Measurements from ENCODE around the gene ADRA2C. TPM values are rescaled to one million over a fixed set of nuclear protein-coding genes. Genes with fewer than 3 reads are reported as not detected.

The ADRA2C gene
- total and polyA plus RNA-seq, 10 donors, result 9.4 to 42.1 (median 29.1) TPM

- H3K27ac ChIP-seq, result no peak overlapping the region
- H3K27me3 ChIP-seq (replicated peaks in 1 of 7), result peaks cover 0 to 60% (median 3%) of the 10 kb centered on the region in 7 donors
- 70 to 98% (median 88%) methylated on average over 5 to 8 of the region's 8 CpGs for WGBS, 5 donors
- peak; percentile 41 for DNase-seq
- H3K36me3 ChIP-seq, result no peaks in the 10 kb centered on the region
- no peaks in the 10 kb centered on the region for H3K9me3 ChIP-seq
- TF ChIP-seq POLR2AphosphoS5 (IDR thresholded peaks at IDR 0.05) (no peak), POLR2A (IDR thresholded peaks at IDR 0.05) (no peak), CTCF (IDR thresholded peaks at IDR 0.05 in 8 of 11, conservative IDR thresholded peaks at IDR 0.05 in 3 of 11) (no peak)
- no peak overlapping the region for H3K4me3 ChIP-seq
- intact Hi-C loops (cut with DNase I; ENCODE audit: low total_unique reads), result no loop called here
- no peaks in the 10 kb centered on the region for H3K4me1 ChIP-seq
Measured at GRCh38 chr4:3803946-3804345, 37.8 kb downstream of the ADRA2C start.

DNA sequence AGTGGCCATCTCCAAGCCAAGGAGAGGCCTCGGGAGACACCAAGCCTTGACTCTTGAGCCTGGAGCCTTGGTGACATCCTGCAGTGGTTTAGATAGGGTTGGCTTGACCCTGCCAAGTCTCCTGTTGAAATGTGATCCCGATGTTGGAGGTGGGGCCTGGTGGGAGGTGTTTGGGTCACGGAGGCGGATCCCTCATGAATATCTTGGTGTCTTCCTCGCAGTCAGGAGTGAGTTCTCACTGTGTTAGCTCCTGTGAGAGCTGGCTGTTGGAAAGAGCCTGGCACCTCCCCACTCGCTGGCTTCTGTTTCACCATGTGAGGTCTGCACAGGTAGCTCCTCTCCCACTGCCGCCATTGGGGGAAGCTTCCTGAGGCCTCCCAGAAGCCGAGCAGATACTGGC, 38.8 kb downstream of the ADRA2C start:
- H3K9me3 ChIP-seq, result no peaks in the 10 kb centered on the region
- no peak overlapping the region for H3K27ac ChIP-seq
- H3K27me3 ChIP-seq (replicated peaks in 1 of 7), result peaks cover 0 to 71% (median 3%) of the 10 kb centered on the region in 7 donors
- no peak for TF ChIP-seq CTCF (IDR thresholded peaks at IDR 0.05 in 8 of 11, conservative IDR thresholded peaks at IDR 0.05 in 3 of 11)
- TF ChIP-seq POLR2AphosphoS5 (IDR thresholded peaks at IDR 0.05), result no peak
- TF ChIP-seq POLR2A (IDR thresholded peaks at IDR 0.05), result no peak
- no peaks in the 10 kb centered on the region for H3K4me1 ChIP-seq
- peak; percentile 37 for DNase-seq
- intact Hi-C loops (cut with DNase I; ENCODE audit: low total_unique reads), result no loop called here
- H3K4me3 ChIP-seq, result no peak overlapping the region
- H3K36me3 ChIP-seq, result no peaks in the 10 kb centered on the region
- WGBS, 5 donors, result 78 to 91% (median 87%) methylated on average over 8 of the region's 8 CpGs

GRCh38 chr4:3805731-3806130, 39.5 kb downstream of the ADRA2C start:
- Histone ChIP-seq H3K27me3 (replicated peaks in 1 of 7) (peaks cover 0 to 78% (median 3%) of the 10 kb centered on the region in 7 donors), H3K27ac (no peak overlapping the region), H3K4me3 (no peak overlapping the region), H3K9me3 (no peaks in the 10 kb centered on the region), H3K4me1 (no peaks in the 10 kb centered on the region), H3K36me3 (no peaks in the 10 kb centered on the region)
- DNase-seq, result peak; percentile 55
- no peak for TF ChIP-seq POLR2A (IDR thresholded peaks at IDR 0.05)
- no peak for TF ChIP-seq CTCF (IDR thresholded peaks at IDR 0.05 in 8 of 11, conservative IDR thresholded peaks at IDR 0.05 in 3 of 11)
- no peak for TF ChIP-seq POLR2AphosphoS5 (IDR thresholded peaks at IDR 0.05)
- WGBS, 5 donors, result 85 to 94% (median 93%) methylated on average over 3 to 11 of the region's 11 CpGs
- intact Hi-C loops (cut with DNase I; ENCODE audit: low total_unique reads), result no loop called here

- Histone ChIP-seq H3K4me3 (no peak overlapping the region), H3K27me3 (replicated peaks in 1 of 7) (peaks cover 0 to 82% (median 3%) of the 10 kb centered on the region in 7 donors), H3K36me3 (no peaks in the 10 kb centered on the region), H3K4me1 (no peaks in the 10 kb centered on the region), H3K27ac (no peak overlapping the region), H3K9me3 (no peaks in the 10 kb centered on the region)
- intact Hi-C loops (cut with DNase I; ENCODE audit: low total_unique reads), result no loop called here
- TF ChIP-seq CTCF (IDR thresholded peaks at IDR 0.05 in 8 of 11, conservative IDR thresholded peaks at IDR 0.05 in 3 of 11), result no peak
- 55 to 68% (median 66%) methylated on average over 6 of the region's 6 CpGs for WGBS, 5 donors
- DNase-seq, result peak; percentile 11
Measured at GRCh38 chr4:3807311-3807710, 41.1 kb downstream of the ADRA2C start.

Data from spleen (tissue), 11 donors.